ENCODE data around the gene NANOS2. TPM values are rescaled to one million over a fixed set of nuclear protein-coding genes. Genes with fewer than 3 reads are reported as not detected.
A peak's percentile ranks its signal among the peaks of the same experiment; 100 is the strongest.

Gene NANOS2
- polyA plus RNA-seq, 3 donors = not detected

DNA sequence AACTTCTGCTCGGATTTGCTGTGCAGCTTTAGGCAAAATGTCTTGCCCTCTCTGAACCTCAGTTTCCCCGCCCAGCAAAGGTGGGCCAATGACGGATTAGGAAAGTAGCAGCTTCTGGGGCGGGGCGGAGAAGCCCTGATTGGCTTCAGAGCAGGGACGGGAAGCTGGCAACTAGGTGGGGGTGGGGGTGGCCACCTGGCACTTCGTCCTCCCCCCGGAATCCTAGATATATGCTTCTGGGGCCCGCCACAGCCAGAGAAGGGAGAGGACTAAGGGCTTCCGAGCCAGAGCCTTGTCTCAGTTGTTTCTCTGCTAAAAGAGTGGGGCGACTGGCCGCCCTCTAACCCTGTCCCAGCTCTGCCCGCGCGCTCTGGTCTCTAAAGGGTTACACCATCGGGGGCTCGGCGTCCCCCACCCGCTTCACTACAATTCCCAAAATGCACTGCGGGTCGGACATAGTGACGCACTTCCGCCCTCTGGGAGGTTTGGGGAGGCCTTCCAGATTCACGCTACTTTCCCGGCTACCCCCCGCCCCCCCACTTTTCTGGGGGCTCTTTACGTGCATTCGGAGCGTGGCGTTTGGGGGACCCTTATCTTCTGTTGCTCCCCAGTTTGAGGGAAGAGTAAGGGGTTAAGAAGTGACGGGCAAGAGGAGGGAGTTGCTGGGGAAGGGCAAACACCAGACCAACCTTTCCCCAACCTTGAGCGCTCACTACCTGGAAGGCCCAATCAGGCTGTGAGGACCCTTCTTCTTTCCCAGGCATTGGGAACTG lies 28.0 kb downstream of the NANOS2 start:
- Histone ChIP-seq H2AFZ (ENCODE audit: insufficient read depth, low read depth, low read length, poor library complexity, severe bottlenecking) (peak overlapping the region; percentile 99), H3K4me2 (replicated peaks; ENCODE audit: extremely low read depth, low read length, poor library complexity, severe bottlenecking) (peak overlapping the region; percentile 100), H3K9ac (ENCODE audit: insufficient read depth, low read length, poor library complexity, severe bottlenecking) (peak overlapping the region; percentile 78), H3K27ac (ENCODE audit: low read depth in 1 of 2, low read length in 2 of 2) (peak overlapping the region; percentile 89 to 94), H3K4me1 (ENCODE audit: control insufficient read depth in 1 of 2, insufficient read depth in 2 of 2, low read length in 2 of 2) (peaks cover 30 to 42% of the 10 kb centered on the region in 2 donors), H3K27me3 (ENCODE audit: control insufficient read depth in 2 of 2, insufficient read depth in 2 of 2, low read length in 2 of 2) (peaks cover 0 to 10% of the 10 kb centered on the region in 2 donors), H3K36me3 (replicated peaks in 1 of 2; ENCODE audit: control insufficient read depth in 1 of 2, insufficient read depth in 2 of 2, low read length in 2 of 2) (peaks cover 6% of the 10 kb centered on the region in 2 donors), H3K9me3 (replicated peaks in 1 of 2; ENCODE audit: control insufficient read depth in 1 of 2, insufficient read depth in 1 of 2, low read length in 2 of 2) (no peaks in the 10 kb centered on the region), H3K4me3 (replicated peaks in 1 of 3; ENCODE audit: low read depth in 2 of 3, low read length in 3 of 3) (peak overlapping the region; percentile 63 to 89 (median 83)), H3K79me2 (ENCODE audit: insufficient read depth, low read length) (peaks cover 13% of the 10 kb centered on the region), H4K20me1 (ENCODE audit: insufficient read depth, low read length) (peaks cover 29% of the 10 kb centered on the region)
- Mint-ChIP-seq H3K27me3 (ENCODE audit: low read depth in 3 of 3) (peaks cover 3 to 4% (median 3%) of the 10 kb centered on the region in 3 donors), H3K36me3 (peaks cover 5 to 17% of the 10 kb centered on the region in 2 donors), H3K27ac (peak overlapping the region; percentile 96 to 99 (median 97)), H3K9me3 (peaks cover 0 to 3% (median 0%) of the 10 kb centered on the region in 7 donors), H3K4me3 (peak overlapping the region; percentile 96 to 98), H3K4me1 (peaks cover 19% of the 10 kb centered on the region)
- peak; percentile 85 to 89 (median 86) for DNase-seq
- TF ChIP-seq, protein P1, sequence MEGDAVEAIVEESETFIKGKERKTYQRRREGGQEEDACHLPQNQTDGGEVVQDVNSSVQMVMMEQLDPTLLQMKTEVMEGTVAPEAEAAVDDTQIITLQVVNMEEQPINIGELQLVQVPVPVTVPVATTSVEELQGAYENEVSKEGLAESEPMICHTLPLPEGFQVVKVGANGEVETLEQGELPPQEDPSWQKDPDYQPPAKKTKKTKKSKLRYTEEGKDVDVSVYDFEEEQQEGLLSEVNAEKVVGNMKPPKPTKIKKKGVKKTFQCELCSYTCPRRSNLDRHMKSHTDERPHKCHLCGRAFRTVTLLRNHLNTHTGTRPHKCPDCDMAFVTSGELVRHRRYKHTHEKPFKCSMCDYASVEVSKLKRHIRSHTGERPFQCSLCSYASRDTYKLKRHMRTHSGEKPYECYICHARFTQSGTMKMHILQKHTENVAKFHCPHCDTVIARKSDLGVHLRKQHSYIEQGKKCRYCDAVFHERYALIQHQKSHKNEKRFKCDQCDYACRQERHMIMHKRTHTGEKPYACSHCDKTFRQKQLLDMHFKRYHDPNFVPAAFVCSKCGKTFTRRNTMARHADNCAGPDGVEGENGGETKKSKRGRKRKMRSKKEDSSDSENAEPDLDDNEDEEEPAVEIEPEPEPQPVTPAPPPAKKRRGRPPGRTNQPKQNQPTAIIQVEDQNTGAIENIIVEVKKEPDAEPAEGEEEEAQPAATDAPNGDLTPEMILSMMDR (IDR thresholded peaks at IDR 0.05) = no peak
- intact Hi-C loops (cut with micrococcal nuclease) = loop anchor here (1.0 to 5.0 kb wide), 3 partner anchors 16 to 154 kb away; partner anchors contain the start of genes SYMPK (in 2 of the 2), FBXO46 (in 1 of the 2), MEIOSIN (in 1 of the 2) and MYPOP (in 1 of the 2)
- WGBS (ENCODE audit: insufficient coverage) = 0% methylated on average over 16 of the region's 32 CpGs

GRCh38 chr19:45885556-45886426 lies 28.8 kb downstream of the NANOS2 start, which contains the start of gene IRF2BP1:
TSS of gene IRF2BP1 (minus strand) at chr19:45886141. CDS start at chr19:45885774, 367 bp downstream.
- Histone ChIP-seq H3K27me3 (ENCODE audit: control insufficient read depth in 2 of 2, insufficient read depth in 2 of 2, low read length in 2 of 2) (peaks cover 0 to 13% of the 10 kb centered on the region in 2 donors), H3K36me3 (replicated peaks in 1 of 2; ENCODE audit: control insufficient read depth in 1 of 2, insufficient read depth in 2 of 2, low read length in 2 of 2) (peaks cover 6% of the 10 kb centered on the region in 2 donors), H3K79me2 (ENCODE audit: insufficient read depth, low read length) (peaks cover 13% of the 10 kb centered on the region), H3K4me3 (replicated peaks in 1 of 3; ENCODE audit: low read depth in 2 of 3, low read length in 3 of 3) (peak within 1 kb of the TSS; percentile 63 to 89 (median 83)), H3K27ac (ENCODE audit: low read depth in 1 of 2, low read length in 2 of 2) (peak within 1 kb of the TSS; percentile 89 to 94), H3K4me2 (replicated peaks; ENCODE audit: extremely low read depth, low read length, poor library complexity, severe bottlenecking) (peak within 1 kb of the TSS; percentile 100), H4K20me1 (ENCODE audit: insufficient read depth, low read length) (peaks cover 29% of the 10 kb centered on the region), H3K9me3 (replicated peaks in 1 of 2; ENCODE audit: control insufficient read depth in 1 of 2, insufficient read depth in 1 of 2, low read length in 2 of 2) (no peaks in the 10 kb centered on the region), H2AFZ (ENCODE audit: insufficient read depth, low read depth, low read length, poor library complexity, severe bottlenecking) (peak within 1 kb of the TSS; percentile 99), H3K9ac (ENCODE audit: insufficient read depth, low read length, poor library complexity, severe bottlenecking) (peak within 1 kb of the TSS; percentile 78), H3K4me1 (ENCODE audit: control insufficient read depth in 1 of 2, insufficient read depth in 2 of 2, low read length in 2 of 2) (peaks cover 30 to 42% of the 10 kb centered on the region in 2 donors)
- H3K27ac Mint-ChIP-seq = peak within 1 kb of the TSS; percentile 96 to 99 (median 97)
- peaks cover 5 to 9% of the 10 kb centered on the region in 2 donors for H3K36me3 Mint-ChIP-seq
- H3K4me3 Mint-ChIP-seq = peak within 1 kb of the TSS; percentile 96 to 98
- peak; percentile 85 to 89 (median 87) for DNase-seq
- peaks cover 0 to 3% (median 0%) of the 10 kb centered on the region in 7 donors for H3K9me3 Mint-ChIP-seq
- intact Hi-C loops (cut with micrococcal nuclease) = loop anchor here (1.0 to 5.0 kb wide), 3 partner anchors 17 to 153 kb away; partner anchors contain the start of genes SYMPK (in 2 of the 2), FBXO46 (in 1 of the 2), MEIOSIN (in 1 of the 2) and MYPOP (in 1 of the 2)
- peaks cover 19% of the 10 kb centered on the region for H3K4me1 Mint-ChIP-seq
- WGBS (ENCODE audit: insufficient coverage) = under 1% methylated on average over 104 of the region's 107 CpGs
- peaks cover 3 to 9% (median 4%) of the 10 kb centered on the region in 3 donors for H3K27me3 Mint-ChIP-seq (ENCODE audit: low read depth in 3 of 3)
- TF ChIP-seq, protein P1 (IDR thresholded peaks at IDR 0.05) = peak; percentile 11
